OCI-LY7 (cell line): Measurements from ENCODE around the gene ECI2. TPM values are rescaled to one million over a fixed set of nuclear protein-coding genes. Genes with fewer than 3 reads are reported as not detected.

Experiments
- BruUV-seq: library from RNA; stranded (reverse); fragments of 400-500 nt; replicated peaks from 2 replicates; lab custom pipeline; 2021; lab: Mats Ljungman, UMichigan
- CTCF ChIA-PET: fragments of 300-600 bp; sonication (Branson Sonifier 250); formaldehyde crosslinking; loops from one replicate; lab custom pipeline; 2022; ENCODE audit warnings: antibody characterized with exemption; ENCODE audit not compliant: unreplicated experiment; lab: Charles Lee
- POLR2A ChIA-PET: fragments of 300-600 bp; sonication (Branson Sonifier 250); formaldehyde crosslinking; loops from one replicate; lab custom pipeline; 2022; ENCODE audit warnings: antibody characterized with exemption; lab: Charles Lee
- DNase-seq: peaks from one replicate; pipeline ENCODE4 v3.0.0-alpha.2; 2015; ENCODE audit warnings: low spot score
- H2AFZ ChIP-seq: fragments of 200-600 bp; sonication (generic), shearing (Covaris generic); 2 replicates; pipeline ENCODE4 v1.6.1; 2014; ENCODE audit warnings: mild to moderate bottlenecking, antibody characterized with exemption, low read length, moderate library complexity
- H3K27ac ChIP-seq: fragments of 200-600 bp; sonication (generic); 2 replicates; pipeline ENCODE4 v1.5.1; 2014; ENCODE audit warnings: mixed run types, low read depth, mild to moderate bottlenecking, moderate library complexity, low read length, inconsistent platforms; ENCODE audit not compliant: poor library complexity, severe bottlenecking
- H3K36me3 ChIP-seq: fragments of 200-600 bp; sonication (generic); 2 replicates; pipeline ENCODE4 v1.6.1; 2014; ENCODE audit warnings: mild to moderate bottlenecking, antibody characterized with exemption, low read length, moderate library complexity, mixed read lengths; ENCODE audit not compliant: insufficient read depth
- H3K4me1 ChIP-seq: fragments of 200-600 bp; sonication (generic); 2 replicates; pipeline ENCODE4 v1.5.1; 2014; ENCODE audit warnings: mild to moderate bottlenecking, low read length; ENCODE audit not compliant: insufficient read depth, poor library complexity, severe bottlenecking
- H3K4me2 ChIP-seq: fragments of 200-600 bp; sonication (generic); 2 replicates; pipeline ENCODE4 v1.6.1; 2014; ENCODE audit warnings: mild to moderate bottlenecking, low read length
- H3K4me3 ChIP-seq: fragments of 200-600 bp; sonication (generic); 2 replicates; pipeline ENCODE4 v1.5.1; 2014; ENCODE audit warnings: mild to moderate bottlenecking, low read depth, low read length; ENCODE audit not compliant: poor library complexity, severe bottlenecking
- H3K79me2 ChIP-seq: fragments of 200-600 bp; sonication (generic); 2 replicates; pipeline ENCODE4 v1.6.1; 2016; ENCODE audit warnings: low read depth, mild to moderate bottlenecking, low read length, moderate library complexity, mixed read lengths; ENCODE audit not compliant: insufficient read depth
- H3K9me2 ChIP-seq: fragments of 200-600 bp; sonication (generic); 2 replicates; pipeline ENCODE4 v1.6.1; 2016; ENCODE audit warnings: mild to moderate bottlenecking, low read length, mixed read lengths; ENCODE audit not compliant: insufficient read depth
- H3K9me3 ChIP-seq: fragments of 200-600 bp; sonication (generic); 2 replicates; pipeline ENCODE4 v1.6.1; 2014; ENCODE audit warnings: mild to moderate bottlenecking, mixed run types, low read length, mixed read lengths
- H4K20me1 ChIP-seq: fragments of 200-600 bp; sonication (generic); 2 replicates; pipeline ENCODE4 v1.6.1; 2014; ENCODE audit warnings: mild to moderate bottlenecking, antibody characterized with exemption, low read length, moderate library complexity, mixed read lengths; ENCODE audit not compliant: insufficient read depth
- EZH2phosphoT487 ChIP-seq: fragments of 200-600 bp; sonication (generic); IDR thresholded peaks from 2 replicates; pipeline ENCODE4 v1.6.1; 2018; ENCODE audit warnings: low read depth, borderline replicate concordance, mild to moderate bottlenecking, mixed run types, antibody characterized with exemption, low read length, moderate library complexity, mixed read lengths
- intact Hi-C: fragments of 100-400 bp; cut with micrococcal nuclease; formaldehyde crosslinking; loops from one replicate; pipeline ENCODE4 v1.10.0; 2022; ENCODE audit not compliant: unreplicated experiment
- total RNA-seq, 2 experiments: library from RNA; depleted of rRNA in 1 of 2; stranded (reverse); fragments of >200 nt in 1 of 2; shearing (Covaris generic) in 1 of 2; gene quantifications; 2 replicates each; pipeline ENCODE4 v1.2.3, GENCODE V29; 2014 to 2022
- TF ChIP-seq, protein P1 (sequence below): fragments of 200-600 bp; sonication (generic); conservative IDR thresholded peaks from 2 replicates; pipeline ENCODE4 v1.5.1; 2014; ENCODE audit warnings: mild to moderate bottlenecking, antibody characterized with exemption, low read length, moderate library complexity, mixed read lengths

ECI2 gene
- total RNA-seq, 2 experiments from 2014 or later: 49.3 to 50.4 TPM

DNA sequence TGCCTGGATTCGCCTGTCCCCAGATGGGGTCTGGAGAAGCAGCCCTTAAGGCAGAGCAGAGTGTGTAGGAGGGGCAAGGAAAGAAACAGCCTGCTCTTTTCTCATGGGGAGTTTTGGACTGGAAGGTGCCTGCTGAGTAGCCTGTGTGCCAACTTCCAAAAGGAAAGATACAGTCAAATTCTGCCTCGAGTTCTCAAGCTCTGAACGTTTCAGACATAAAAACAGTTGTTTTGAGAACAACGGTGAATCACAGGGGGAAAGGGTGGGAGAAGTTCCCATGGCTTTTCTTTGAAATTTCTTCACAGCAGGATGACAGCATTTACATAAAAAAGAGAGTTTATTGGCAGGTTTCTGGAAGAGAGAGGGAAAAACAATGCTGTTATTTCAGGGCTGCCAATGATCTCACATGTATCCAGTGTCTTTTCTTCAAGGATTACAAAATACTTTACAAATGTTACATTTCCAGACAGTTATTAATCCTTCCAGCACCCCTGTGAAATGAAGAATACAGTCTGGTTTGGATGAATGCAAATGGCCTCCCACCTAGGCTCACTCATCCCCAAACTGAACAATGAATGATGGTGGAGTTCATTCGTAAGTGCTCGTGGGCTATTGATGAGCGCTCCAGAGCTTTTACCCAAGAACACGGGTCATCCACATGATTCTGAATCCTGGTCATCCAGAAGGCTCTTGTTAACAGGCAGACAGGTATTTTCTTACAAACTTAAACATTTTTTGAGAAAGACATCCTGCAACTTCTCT is 33.8 kb upstream of the ECI2 start:
- no TSS peak for BruUV-seq
- no peaks in the 10 kb centered on the region for H3K9me2 ChIP-seq
- no peaks in the 10 kb centered on the region for H4K20me1 ChIP-seq
- intact Hi-C loops: no loop called here
- no peak overlapping the region for H3K27ac ChIP-seq
- H3K9me3 ChIP-seq: peaks cover 9% of the 10 kb centered on the region; the same call in 1 of the 2 replicates
- H2AFZ ChIP-seq: no peak overlapping the region
- H3K4me3 ChIP-seq: no peak overlapping the region
- no peaks in the 10 kb centered on the region for H3K4me1 ChIP-seq
- no peaks in the 10 kb centered on the region for H3K36me3 ChIP-seq
- H3K79me2 ChIP-seq: no peaks in the 10 kb centered on the region
- ChIA-PET CTCF (no interaction called here), POLR2A (no interaction called here)
- TF ChIP-seq, protein P1, sequence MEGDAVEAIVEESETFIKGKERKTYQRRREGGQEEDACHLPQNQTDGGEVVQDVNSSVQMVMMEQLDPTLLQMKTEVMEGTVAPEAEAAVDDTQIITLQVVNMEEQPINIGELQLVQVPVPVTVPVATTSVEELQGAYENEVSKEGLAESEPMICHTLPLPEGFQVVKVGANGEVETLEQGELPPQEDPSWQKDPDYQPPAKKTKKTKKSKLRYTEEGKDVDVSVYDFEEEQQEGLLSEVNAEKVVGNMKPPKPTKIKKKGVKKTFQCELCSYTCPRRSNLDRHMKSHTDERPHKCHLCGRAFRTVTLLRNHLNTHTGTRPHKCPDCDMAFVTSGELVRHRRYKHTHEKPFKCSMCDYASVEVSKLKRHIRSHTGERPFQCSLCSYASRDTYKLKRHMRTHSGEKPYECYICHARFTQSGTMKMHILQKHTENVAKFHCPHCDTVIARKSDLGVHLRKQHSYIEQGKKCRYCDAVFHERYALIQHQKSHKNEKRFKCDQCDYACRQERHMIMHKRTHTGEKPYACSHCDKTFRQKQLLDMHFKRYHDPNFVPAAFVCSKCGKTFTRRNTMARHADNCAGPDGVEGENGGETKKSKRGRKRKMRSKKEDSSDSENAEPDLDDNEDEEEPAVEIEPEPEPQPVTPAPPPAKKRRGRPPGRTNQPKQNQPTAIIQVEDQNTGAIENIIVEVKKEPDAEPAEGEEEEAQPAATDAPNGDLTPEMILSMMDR: no peak
- TF ChIP-seq EZH2phosphoT487: no peak
- no peak overlapping the region for H3K4me2 ChIP-seq
- DNase-seq: no peak

DNA sequence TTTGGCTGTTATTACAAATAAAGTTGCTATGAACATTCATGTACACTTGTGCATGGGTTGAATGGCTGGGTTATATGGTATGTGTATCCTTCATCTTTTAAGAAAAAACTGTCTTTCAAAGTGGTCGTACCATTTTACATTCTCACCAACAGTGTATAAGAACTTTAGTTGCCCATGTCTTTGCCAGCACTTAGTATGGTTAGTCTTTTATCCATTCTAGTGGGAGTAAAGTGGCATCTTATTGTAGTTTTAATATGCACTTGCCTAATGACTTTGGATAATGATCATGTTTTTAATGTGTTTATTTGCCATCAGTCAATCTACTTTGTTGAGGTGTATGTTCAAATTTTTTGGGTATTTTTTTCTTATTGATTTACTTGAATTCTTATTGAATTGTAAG is 32.5 kb upstream of the ECI2 start:
- H3K27ac ChIP-seq: no peak overlapping the region
- H3K4me2 ChIP-seq: no peak overlapping the region
- H3K9me2 ChIP-seq: no peaks in the 10 kb centered on the region
- H4K20me1 ChIP-seq: no peaks in the 10 kb centered on the region
- H3K4me3 ChIP-seq: no peak overlapping the region
- CTCF ChIA-PET: no interaction called here
- TF ChIP-seq, protein P1: no peak
- no peak for TF ChIP-seq EZH2phosphoT487
- no peaks in the 10 kb centered on the region for H3K79me2 ChIP-seq
- no peaks in the 10 kb centered on the region for H3K4me1 ChIP-seq
- peaks cover 9% of the 10 kb centered on the region; the same call in 1 of the 2 replicates for H3K9me3 ChIP-seq
- no peaks in the 10 kb centered on the region for H3K36me3 ChIP-seq
- DNase-seq: no peak
- BruUV-seq: no TSS peak
- POLR2A ChIA-PET: no interaction called here
- intact Hi-C loops: no loop called here
- no peak overlapping the region for H2AFZ ChIP-seq

DNA sequence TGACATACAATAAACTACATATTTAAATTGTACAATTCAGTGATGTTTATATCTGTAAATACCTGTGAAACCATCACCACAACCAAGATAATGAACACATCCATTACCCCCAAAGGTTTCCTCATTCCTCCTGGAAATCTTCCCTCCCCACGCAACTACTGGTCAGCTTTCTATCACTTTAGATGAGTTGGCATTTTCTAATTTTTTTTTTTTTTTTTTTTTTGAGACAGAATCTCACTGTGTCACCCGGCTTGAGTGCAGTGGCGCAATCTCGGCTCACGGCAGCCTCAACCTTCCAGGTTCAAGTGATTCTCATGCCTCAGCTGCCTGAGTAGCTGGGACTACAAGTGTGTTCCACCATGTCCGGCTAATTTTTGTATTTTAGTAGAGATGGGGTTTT is 31.7 kb upstream of the ECI2 start:
- DNase-seq: no peak
- ChIA-PET CTCF (no interaction called here), POLR2A (interaction anchor here (0.6 kb wide), 1 partner anchor 109 kb away, joined by 3 read pairs; no protein-coding TSS in a partner anchor)
- Histone ChIP-seq H2AFZ (no peak overlapping the region), H3K9me2 (no peaks in the 10 kb centered on the region), H3K9me3 (peaks cover 9% of the 10 kb centered on the region; the same call in 1 of the 2 replicates), H3K4me3 (no peak overlapping the region), H3K36me3 (no peaks in the 10 kb centered on the region), H3K4me1 (no peaks in the 10 kb centered on the region), H3K79me2 (no peaks in the 10 kb centered on the region), H3K4me2 (no peak overlapping the region), H3K27ac (no peak overlapping the region), H4K20me1 (no peaks in the 10 kb centered on the region)
- BruUV-seq: no TSS peak
- intact Hi-C loops: no loop called here
- TF ChIP-seq, protein P1: no peak
